Activated naive CD4-positive, alpha-beta T cell treated with anti-CD3 and anti-CD28 coated beads, Interleukin-2, amount 50 U/mL, for 16 hours (primary cell): ENCODE results near the gene INSC.

Experiments
- DNase-seq: peaks from one replicate; pipeline ENCODE4 v3.0.0-alpha.2; 2020

Gene INSC

DNA sequence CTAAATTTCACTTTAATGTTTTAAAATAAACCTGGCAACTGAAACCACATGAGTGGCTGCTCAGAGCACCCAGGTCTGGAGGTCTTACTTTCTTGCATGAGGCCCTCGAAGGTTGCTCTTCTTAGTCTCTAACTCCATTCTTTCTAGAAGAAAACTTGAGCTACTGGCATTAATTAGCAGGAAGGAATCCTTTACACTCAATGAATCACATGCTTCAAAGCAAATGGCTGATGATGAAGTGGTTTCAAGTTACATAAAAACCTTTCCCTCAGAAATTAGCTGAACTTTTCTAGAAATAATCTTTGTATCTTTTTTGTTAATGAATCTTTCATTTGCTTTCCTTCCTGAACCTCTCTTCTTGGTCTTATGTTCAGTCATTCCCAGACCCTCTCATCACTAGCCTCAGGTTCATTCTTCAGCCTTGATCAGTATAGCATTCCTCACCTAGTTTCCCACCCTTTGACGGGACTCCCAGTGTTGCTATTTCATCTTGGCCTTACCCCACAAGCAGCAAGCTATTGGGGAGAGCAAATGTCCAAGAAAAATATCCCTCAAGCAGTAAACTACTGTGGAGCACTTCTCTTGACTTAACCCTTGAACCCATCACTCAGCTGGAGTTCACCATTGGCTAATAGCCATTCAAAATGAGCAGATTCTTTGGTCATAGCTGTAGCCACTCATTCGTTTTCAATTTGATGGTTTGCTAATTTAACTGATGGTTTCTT is 75.1 kb downstream of the INSC start:
- no peak for DNase-seq

- DNase-seq, result no peak
Measured at GRCh38 chr11:15190611-15191010, 75.9 kb downstream of the INSC start.

GRCh38 chr11:15192005-15192556 is 77.4 kb downstream of the INSC start:
- DNase-seq, result no peak

GRCh38 chr11:15194671-15195415 is 80.1 kb downstream of the INSC start:
- no peak for DNase-seq

DNA sequence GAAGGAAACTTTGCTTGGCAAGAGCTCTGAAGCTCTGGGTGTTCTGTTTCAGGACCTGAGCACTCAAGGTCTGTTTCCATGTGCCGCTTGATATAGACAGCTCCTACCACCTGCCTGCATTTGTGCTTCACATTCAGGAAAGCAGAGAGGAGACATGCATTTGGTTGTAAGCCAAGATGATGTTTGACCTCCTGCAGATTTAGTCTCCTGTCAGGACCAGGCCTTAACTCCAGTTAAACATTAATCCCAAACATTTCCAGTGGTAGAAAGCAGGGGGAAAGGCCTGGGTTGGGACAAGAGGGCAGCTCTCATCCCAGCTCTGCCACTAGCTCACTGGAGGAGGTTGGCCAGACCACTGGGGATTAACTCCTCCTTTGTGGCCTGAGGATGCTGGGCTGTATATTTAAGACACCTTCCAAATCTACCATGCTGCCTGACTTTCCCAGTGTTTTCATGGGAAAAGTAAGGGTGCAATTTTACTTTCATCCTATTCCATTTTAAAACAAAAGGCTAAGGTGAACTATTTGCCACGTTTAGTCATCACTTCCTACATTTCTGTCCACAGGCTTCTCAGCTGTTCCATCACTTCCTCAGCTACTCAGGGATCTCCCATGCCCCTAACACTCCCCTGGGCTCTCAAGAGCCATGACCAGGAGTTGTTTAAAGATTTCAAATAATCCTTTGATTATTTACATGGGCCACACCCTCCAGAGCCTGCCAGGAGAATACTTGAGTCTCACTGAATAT is 80.9 kb downstream of the INSC start:
- no peak for DNase-seq

- DNase-seq, result no peak
Measured at GRCh38 chr11:15196704-15197103, 82.0 kb downstream of the INSC start.

- DNase-seq, result no peak
Measured at GRCh38 chr11:15197696-15198095, 83.0 kb downstream of the INSC start.

DNA sequence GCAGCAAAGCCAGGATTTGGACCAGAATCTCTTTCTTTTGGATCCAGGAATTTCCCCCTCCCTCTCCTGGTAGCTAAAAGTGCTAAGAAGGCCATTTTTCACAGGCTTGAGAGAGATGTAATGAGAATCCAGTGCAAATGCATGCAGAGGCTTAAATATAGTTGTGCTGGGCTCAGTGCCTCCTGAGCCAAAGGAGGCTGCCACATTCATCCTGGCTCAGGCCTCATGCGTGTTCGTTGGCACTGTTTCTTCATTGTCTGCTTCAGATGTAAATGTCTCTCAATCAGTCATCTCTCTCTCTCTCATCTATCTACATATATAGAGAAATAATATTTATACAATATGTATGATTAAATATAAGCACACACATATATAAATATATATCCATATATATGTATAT is 83.6 kb downstream of the INSC start:
- DNase-seq, result no peak

GRCh38 chr11:15199693-15200092 is 85.0 kb downstream of the INSC start:
- no peak for DNase-seq

- DNase-seq, result no peak
Measured at GRCh38 chr11:15200696-15201095, 86.0 kb downstream of the INSC start.

- no peak for DNase-seq
Measured at GRCh38 chr11:15201586-15201985, 86.9 kb downstream of the INSC start.

GRCh38 chr11:15202626-15203025 is 87.9 kb downstream of the INSC start:
- DNase-seq, result no peak

DNA sequence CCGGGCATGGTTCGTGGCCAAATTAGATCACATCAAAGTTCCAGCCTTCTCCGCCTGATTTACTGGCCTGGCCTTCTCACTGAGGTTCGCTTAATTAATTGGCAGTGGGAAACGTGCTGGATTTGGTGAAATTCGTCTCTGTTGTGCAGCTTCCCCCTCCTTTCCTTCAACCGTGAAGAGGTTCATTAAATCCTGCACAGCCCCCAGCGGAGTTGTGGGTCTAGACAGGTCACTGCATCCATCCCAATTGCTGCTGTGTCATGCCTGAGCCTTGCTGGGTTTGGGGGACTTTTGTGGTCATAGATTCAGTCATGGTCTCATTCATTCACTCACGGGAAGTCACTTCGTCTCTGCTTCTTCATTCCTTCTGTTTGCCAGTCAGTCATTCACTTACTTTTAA is 90.0 kb downstream of the INSC start:
- DNase-seq, result no peak

DNA sequence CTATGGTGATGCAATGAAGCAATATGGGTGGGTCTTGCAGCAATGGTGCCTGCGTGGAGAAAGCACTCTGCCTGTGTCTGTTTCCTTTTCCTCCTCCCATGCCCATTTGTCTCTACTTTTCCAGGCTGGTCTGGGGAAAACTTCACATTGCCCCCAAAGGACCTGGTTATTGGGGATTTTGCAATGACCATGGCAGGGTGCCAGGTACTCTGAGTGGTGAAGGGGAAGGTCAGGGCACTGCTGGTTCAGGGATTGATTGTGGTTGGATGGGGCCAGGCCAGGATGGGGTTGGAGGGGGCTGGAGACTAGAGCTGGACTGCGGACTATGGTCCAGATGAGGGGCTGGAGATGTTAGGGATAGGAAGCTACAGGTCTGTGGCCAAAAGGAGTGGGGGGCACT is 92.1 kb downstream of the INSC start:
- DNase-seq, result no peak

- peak; percentile 73 for DNase-seq
Measured at GRCh38 chr11:15208378-15209222, 93.9 kb downstream of the INSC start.

DNA sequence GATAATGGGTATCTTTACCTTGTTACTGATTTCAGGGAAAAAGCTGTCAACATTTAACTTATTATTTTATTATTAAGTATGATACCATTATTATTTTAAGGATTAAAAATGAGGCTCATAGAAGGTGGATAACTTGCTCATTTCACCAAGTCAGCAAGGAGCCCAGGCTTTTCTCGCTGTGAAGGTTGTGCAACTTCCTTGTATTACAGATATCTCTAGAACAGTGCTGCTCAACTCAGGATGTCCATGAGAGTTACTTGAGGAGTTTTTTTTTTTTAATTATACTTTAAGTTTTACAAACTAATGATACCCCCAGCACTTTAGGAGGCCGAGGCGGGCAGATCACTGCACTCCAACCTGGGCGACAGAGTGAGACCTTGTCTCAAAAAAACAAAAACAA is 98.2 kb downstream of the INSC start:
- DNase-seq, result no peak

DNA sequence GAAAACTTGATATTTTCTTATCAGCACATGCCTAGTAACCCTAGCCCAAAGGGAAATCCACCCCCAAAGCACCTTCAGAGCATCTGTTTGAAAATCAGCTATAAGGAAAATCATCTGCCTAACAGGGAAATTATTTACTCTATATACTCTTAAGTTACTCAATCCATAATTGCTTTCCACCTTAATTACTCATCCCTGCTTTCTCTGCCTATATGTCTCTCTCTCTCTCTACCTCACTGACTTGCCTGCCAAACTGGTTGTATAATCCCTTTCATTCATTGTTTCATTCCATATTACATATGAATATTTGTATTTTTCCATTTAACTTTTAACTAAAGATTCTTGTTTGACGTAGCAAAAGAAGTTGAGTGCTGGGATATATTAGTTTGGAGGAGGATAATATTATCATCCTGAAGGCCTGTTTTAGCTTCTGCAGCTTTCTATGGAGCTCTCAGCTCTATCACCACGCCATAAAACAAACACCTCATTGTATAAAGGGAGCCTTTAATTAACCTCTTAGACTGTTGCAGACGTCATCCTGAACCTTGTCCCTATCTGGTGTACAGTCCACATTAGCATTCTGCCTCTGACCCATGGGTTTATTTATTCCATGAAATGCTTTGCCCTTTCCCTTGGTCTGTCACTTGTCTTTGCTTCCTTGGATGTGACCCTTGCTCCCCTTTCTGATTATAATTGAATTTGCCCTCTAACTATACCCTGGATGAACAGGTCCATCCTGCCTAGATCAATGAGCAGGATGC is 98.9 kb downstream of the INSC start:
- DNase-seq, result no peak

GRCh38 chr11:15215005-15215404 is 100.3 kb downstream of the INSC start:
- DNase-seq, result no peak

- DNase-seq, result no peak
Measured at GRCh38 chr11:15216678-15217077, 102.0 kb downstream of the INSC start.

- DNase-seq, result no peak
Measured at GRCh38 chr11:15217416-15217815, 102.7 kb downstream of the INSC start.

DNA sequence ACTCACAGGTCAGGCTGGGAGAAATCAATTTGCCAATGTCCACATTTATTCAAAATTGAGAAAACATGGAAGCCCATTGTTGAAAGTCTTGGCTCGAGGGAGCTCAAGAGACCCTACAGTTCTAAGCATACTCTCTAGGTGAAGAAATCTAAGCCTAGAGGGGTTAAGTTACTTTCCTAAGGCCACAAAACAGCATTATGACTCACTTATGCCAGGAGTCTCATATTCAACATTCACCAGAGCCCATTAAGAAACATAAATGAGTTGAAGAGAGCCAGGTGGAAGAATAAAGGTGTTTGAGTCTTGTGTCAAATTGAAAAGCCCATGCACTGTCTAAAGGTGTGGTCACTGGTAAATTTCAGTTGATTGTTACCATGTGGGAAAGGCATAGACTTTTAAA is 108.1 kb downstream of the INSC start:
- DNase-seq, result no peak

- DNase-seq, result no peak
Measured at GRCh38 chr11:15223318-15223717, 108.6 kb downstream of the INSC start.
